Mesenchymal stem cell (in vitro differentiated cells and primary cell): ENCODE data around the gene SCARB1.

ENCODE experiments used
- DNase-seq: peaks from one replicate; pipeline ENCODE4 v3.0.0-alpha.2; 2013
- H2AFZ ChIP-seq: one replicate; pipeline ENCODE4 v1.6.1; 2013; ENCODE audit warnings: low read depth, mild to moderate bottlenecking, control low read depth, inconsistent platforms, low read length, moderate library complexity
- H2AK5ac ChIP-seq: 2 replicates; pipeline ENCODE4 v1.6.1; 2013; ENCODE audit warnings: low read length, moderate library complexity, mild to moderate bottlenecking, inconsistent platforms; ENCODE audit not compliant: severe bottlenecking
- H2BK120ac ChIP-seq: one replicate; pipeline ENCODE4 v1.6.1; 2013; ENCODE audit warnings: low read depth, mild to moderate bottlenecking, inconsistent platforms, low read length, moderate library complexity
- H2BK12ac ChIP-seq, 2 experiments: one replicate each; pipeline ENCODE4 v1.6.1; 2013; ENCODE audit warnings: inconsistent platforms in 2 of 2, low read length in 2 of 2, mild to moderate bottlenecking in 2 of 2, moderate library complexity in 2 of 2, control low read depth in 1 of 2
- H2BK15ac ChIP-seq: one replicate; pipeline ENCODE4 v1.6.1; 2013; ENCODE audit warnings: mild to moderate bottlenecking, low read depth, inconsistent platforms; ENCODE audit not compliant: poor library complexity, severe bottlenecking
- H2BK5ac ChIP-seq: 2 replicates; pipeline ENCODE4 v1.6.1; 2013; ENCODE audit warnings: low read depth, mild to moderate bottlenecking, low read length, control low read depth, inconsistent platforms; ENCODE audit not compliant: poor library complexity, severe bottlenecking
- H3K14ac ChIP-seq, 2 experiments: one replicate each; pipeline ENCODE4 v1.6.1; 2013; ENCODE audit warnings: inconsistent platforms in 2 of 2, low read length in 2 of 2, control low read depth in 1 of 2, mild to moderate bottlenecking in 1 of 2, moderate library complexity in 1 of 2
- H3K18ac ChIP-seq, 2 experiments: one replicate each; pipeline ENCODE4 v1.6.1; 2013; ENCODE audit warnings: inconsistent platforms in 2 of 2, low read length in 2 of 2, control low read depth in 1 of 2, low read depth in 1 of 2, mild to moderate bottlenecking in 1 of 2
- H3K23ac ChIP-seq, 2 experiments: one replicate each; pipeline ENCODE4 v1.6.1; 2013; ENCODE audit warnings: inconsistent platforms in 2 of 2, low read length in 2 of 2, mild to moderate bottlenecking in 2 of 2, moderate library complexity in 2 of 2, control low read depth in 1 of 2
- H3K27ac ChIP-seq: 2 replicates; pipeline ENCODE4 v1.5.1; 2013; ENCODE audit warnings: mild to moderate bottlenecking, moderate library complexity, low read length, control low read depth, inconsistent platforms; ENCODE audit not compliant: poor library complexity, severe bottlenecking
- H3K27me3 ChIP-seq, 2 experiments: 2 replicates each; pipeline versions ENCODE4 v1.6.1 to v1.7.0; 2013; ENCODE audit warnings: low read length in 2 of 2, mild to moderate bottlenecking in 2 of 2, moderate library complexity in 2 of 2, control low read depth in 1 of 2, inconsistent platforms in 1 of 2; ENCODE audit not compliant: control insufficient read depth in 1 of 2, insufficient read depth in 1 of 2
- H3K36me3 ChIP-seq, 2 experiments: 2 replicates each; pipeline versions ENCODE4 v1.6.1 to v1.7.0; 2013; ENCODE audit warnings: low read length in 2 of 2, control low read depth in 1 of 2, inconsistent platforms in 1 of 2, low read depth in 1 of 2, mild to moderate bottlenecking in 1 of 2; ENCODE audit not compliant: insufficient read depth in 2 of 2, control insufficient read depth in 1 of 2
- H3K4ac ChIP-seq, 2 experiments: one replicate each; pipeline ENCODE4 v1.6.1; 2013; ENCODE audit warnings: inconsistent platforms in 2 of 2, low read length in 2 of 2, mild to moderate bottlenecking in 2 of 2, moderate library complexity in 2 of 2, control low read depth in 1 of 2, low read depth in 1 of 2
- H3K4me1 ChIP-seq: 2 replicates; pipeline ENCODE4 v1.6.1; 2013; ENCODE audit warnings: low read depth, low read length, control low read depth; ENCODE audit not compliant: control insufficient read depth, insufficient read depth
- H3K4me2 ChIP-seq: 2 replicates; pipeline ENCODE4 v1.6.1; 2013; ENCODE audit warnings: low read length, mild to moderate bottlenecking, inconsistent platforms; ENCODE audit not compliant: poor library complexity, severe bottlenecking
- H3K4me3 ChIP-seq, 2 experiments: 2 replicates each; pipeline versions ENCODE4 v1.5.1 to v1.7.0; 2013; ENCODE audit warnings: low read length in 2 of 2, mild to moderate bottlenecking in 2 of 2, control low read depth in 1 of 2, low read depth in 1 of 2; ENCODE audit not compliant: insufficient read depth in 1 of 2
- H3K79me1 ChIP-seq: replicated peaks from 2 replicates; pipeline ENCODE4 v1.6.1; 2013; ENCODE audit warnings: mild to moderate bottlenecking, control low read depth, low read length, inconsistent platforms; ENCODE audit not compliant: poor library complexity, severe bottlenecking
- H3K9ac ChIP-seq: 2 replicates; pipeline ENCODE4 v1.7.0; 2013; ENCODE audit warnings: mild to moderate bottlenecking, low read length, moderate library complexity
- H3K9me3 ChIP-seq: 2 replicates; pipeline ENCODE4 v1.7.0; 2013; ENCODE audit warnings: mild to moderate bottlenecking, low read length; ENCODE audit not compliant: control insufficient read depth
- H4K8ac ChIP-seq: one replicate; pipeline ENCODE4 v1.6.1; 2013; ENCODE audit warnings: inconsistent platforms, mild to moderate bottlenecking, low read length, moderate library complexity
- H4K91ac ChIP-seq: one replicate; pipeline ENCODE4 v1.6.1; 2013; ENCODE audit warnings: mild to moderate bottlenecking, low read length, inconsistent platforms
- WGBS: methylation state at CpG from one replicate; pipeline ENCODE4 v1.1.7; 2013; ENCODE audit warnings: mixed read lengths; 5-methylcytosine and 5-hydroxymethylcytosine counted together

SCARB1 gene

GRCh38 chr12:124756166-124756565 is 107.5 kb downstream of the SCARB1 start:
- Histone ChIP-seq H2BK15ac (peak overlapping the region; percentile 41), H2BK5ac (no peak overlapping the region), H3K4me2 (no peak overlapping the region), H3K27me3 (peaks cover 0 to 24% of the 10 kb centered on the region in 2 experiments), H4K91ac (no peak overlapping the region), H3K9ac (no peak overlapping the region), H3K4ac (peak overlapping the region; percentile 28 to 93), H2AK5ac (peak overlapping the region; percentile 55), H3K14ac (no peak overlapping the region), H3K9me3 (peaks cover 9% of the 10 kb centered on the region), H3K18ac (peak overlapping the region; percentile 4 to 68), H3K4me3 (no peak overlapping the region), H3K27ac (no peak overlapping the region), H2AFZ (no peak overlapping the region), H2BK12ac (peak overlapping the region; percentile 52 to 73), H3K23ac (no peak overlapping the region), H3K36me3 (no peaks in the 10 kb centered on the region), H4K8ac (peak overlapping the region; percentile 39), H2BK120ac (no peak overlapping the region), H3K79me1 (no peaks in the 10 kb centered on the region), H3K4me1 (peaks cover 36% of the 10 kb centered on the region)
- 79% methylated on average over 5 of the region's 6 CpGs for WGBS
- DNase-seq = peak; percentile 59

DNA sequence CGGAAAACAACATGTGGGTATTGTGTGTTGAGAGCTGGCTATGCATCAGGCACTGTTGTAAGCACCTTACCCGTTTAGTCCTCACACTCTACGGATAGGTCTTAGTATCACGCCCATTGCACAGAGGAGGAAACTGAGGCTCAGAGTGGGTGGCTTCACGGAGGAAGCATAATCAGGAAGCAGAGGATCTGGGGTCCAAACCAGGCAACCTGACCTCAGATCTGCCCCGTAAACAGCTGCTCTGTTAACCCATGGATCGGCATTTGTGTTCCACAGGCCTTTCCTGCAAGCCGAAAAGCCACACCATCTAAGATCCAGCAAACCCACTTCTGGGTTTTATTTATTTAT is 107.9 kb downstream of the SCARB1 start:
- H3K23ac ChIP-seq = peak overlapping the region in 1 of 2 experiments; percentile 23
- no peaks in the 10 kb centered on the region for H3K79me1 ChIP-seq
- no peak overlapping the region for H2BK5ac ChIP-seq
- H4K91ac ChIP-seq = peak overlapping the region; percentile 95
- H3K9me3 ChIP-seq = peaks cover 9% of the 10 kb centered on the region
- no peak overlapping the region for H3K4me3 ChIP-seq
- H2AFZ ChIP-seq = no peak overlapping the region
- DNase-seq = no peak
- peak overlapping the region; percentile 93 to 97 for H3K18ac ChIP-seq
- H3K4me2 ChIP-seq = no peak overlapping the region
- peak overlapping the region; percentile 87 for H2BK120ac ChIP-seq
- WGBS = 91% methylated on average over 7 of the region's 8 CpGs
- H2AK5ac ChIP-seq = peak overlapping the region; percentile 93
- peak overlapping the region; percentile 64 for H3K27ac ChIP-seq
- H2BK15ac ChIP-seq = peak overlapping the region; percentile 41
- H3K36me3 ChIP-seq = no peaks in the 10 kb centered on the region
- H4K8ac ChIP-seq = peak overlapping the region; percentile 86
- peak overlapping the region in 1 of 2 experiments; percentile 94 for H3K14ac ChIP-seq
- peak overlapping the region; percentile 98 to 99 for H2BK12ac ChIP-seq
- H3K4me1 ChIP-seq = peaks cover 37% of the 10 kb centered on the region
- H3K9ac ChIP-seq = peak overlapping the region; percentile 56
- peak overlapping the region; percentile 88 to 93 for H3K4ac ChIP-seq
- H3K27me3 ChIP-seq = peaks cover 0 to 22% of the 10 kb centered on the region in 2 experiments

- peak overlapping the region; percentile 92 to 93 for H3K4ac ChIP-seq
- peaks cover 0 to 16% of the 10 kb centered on the region in 2 experiments for H3K27me3 ChIP-seq
- peak overlapping the region; percentile 98 to 99 for H2BK12ac ChIP-seq
- H3K14ac ChIP-seq = peak overlapping the region in 1 of 2 experiments; percentile 94
- H3K23ac ChIP-seq = peak overlapping the region in 1 of 2 experiments; percentile 23
- H3K27ac ChIP-seq = peak overlapping the region; percentile 64
- peaks cover 9% of the 10 kb centered on the region for H3K9me3 ChIP-seq
- H2AFZ ChIP-seq = no peak overlapping the region
- H3K9ac ChIP-seq = peak overlapping the region; percentile 56
- peak overlapping the region; percentile 73 for H2BK15ac ChIP-seq
- peak overlapping the region in 1 of 2 experiments; percentile 34 for H3K4me3 ChIP-seq
- peak overlapping the region; percentile 19 for H2BK5ac ChIP-seq
- peak overlapping the region; percentile 93 for H2AK5ac ChIP-seq
- peaks cover 33% of the 10 kb centered on the region for H3K4me1 ChIP-seq
- peak overlapping the region; percentile 95 for H4K8ac ChIP-seq
- H3K79me1 ChIP-seq = no peaks in the 10 kb centered on the region
- peak overlapping the region; percentile 99 for H2BK120ac ChIP-seq
- peak overlapping the region; percentile 93 to 97 for H3K18ac ChIP-seq
- H4K91ac ChIP-seq = peak overlapping the region; percentile 95
- no peaks in the 10 kb centered on the region for H3K36me3 ChIP-seq
- H3K4me2 ChIP-seq = no peak overlapping the region
- peak; percentile 97 for DNase-seq
- 18% methylated on average over 19 of the region's 20 CpGs for WGBS
Observed at GRCh38 chr12:124754949-124755800, 108.5 kb downstream of the SCARB1 start.

- H3K79me1 ChIP-seq = no peaks in the 10 kb centered on the region
- peak overlapping the region; percentile 42 for H2AK5ac ChIP-seq
- H2BK5ac ChIP-seq = no peak overlapping the region
- peak overlapping the region; percentile 86 to 91 for H3K18ac ChIP-seq
- H2BK15ac ChIP-seq = peak overlapping the region; percentile 17
- peak overlapping the region; percentile 93 for H4K91ac ChIP-seq
- H4K8ac ChIP-seq = peak overlapping the region; percentile 95
- no peak for DNase-seq
- H2BK12ac ChIP-seq = peak overlapping the region; percentile 64 to 81
- no peaks in the 10 kb centered on the region for H3K36me3 ChIP-seq
- H3K4me1 ChIP-seq = peaks cover 31% of the 10 kb centered on the region
- peak overlapping the region; percentile 64 for H3K27ac ChIP-seq
- peak overlapping the region; percentile 99 for H2BK120ac ChIP-seq
- H3K4me3 ChIP-seq = no peak overlapping the region
- H3K23ac ChIP-seq = no peak overlapping the region
- no peak overlapping the region for H3K4me2 ChIP-seq
- H3K14ac ChIP-seq = peak overlapping the region in 1 of 2 experiments; percentile 37
- H3K9me3 ChIP-seq = peaks cover 9% of the 10 kb centered on the region
- H3K27me3 ChIP-seq = peaks cover 0 to 11% of the 10 kb centered on the region in 2 experiments
- 90% methylated on average over 7 of the region's 7 CpGs for WGBS
- H3K9ac ChIP-seq = peak overlapping the region; percentile 56
- H2AFZ ChIP-seq = no peak overlapping the region
- peak overlapping the region; percentile 37 to 92 for H3K4ac ChIP-seq
Observed at GRCh38 chr12:124754491-124754890, 109.2 kb downstream of the SCARB1 start.
